Mucosa of descending colon (tissue), 3 donors: ENCODE results near the gene TBC1D2. TPM values are rescaled to one million over a fixed set of nuclear protein-coding genes. Genes with fewer than 3 reads are reported as not detected.

Experiments used
- ATAC-seq: fragments of 200-7000 bp; cut with Tn5 transposase; one replicate; pipeline ENCODE4 v1.9.1; 2020; ENCODE audit warnings: mild to moderate bottlenecking, moderate library complexity
- DNase-seq, 3 donors: peaks; one replicate each; pipeline ENCODE4 v3.0.0-alpha.2; 2020
- H3K36me3 ChIP-seq: fragments of 200-600 bp; one replicate; pipeline ENCODE4 v1.8.0; 2021; ENCODE audit warnings: low read depth, mild to moderate bottlenecking
- H3K4me1 ChIP-seq: fragments of 200-600 bp; one replicate; pipeline ENCODE4 v1.8.0; 2021; ENCODE audit warnings: low read depth, mild to moderate bottlenecking
- H3K4me3 ChIP-seq: fragments of 200-600 bp; one replicate; pipeline ENCODE4 v1.8.0; 2021; ENCODE audit warnings: mild to moderate bottlenecking
- H3K9me3 ChIP-seq: fragments of 200-600 bp; one replicate; pipeline ENCODE4 v1.8.0; 2021; ENCODE audit warnings: mild to moderate bottlenecking
- CTCF ChIP-seq: fragments of 200-600 bp; IDR thresholded peaks from one replicate; pipeline ENCODE4 v1.8.0; 2022; ENCODE audit warnings: antibody characterized with exemption, mild to moderate bottlenecking
- intact Hi-C, 2 donors: fragments of 100-400 bp; cut with DNase I in 1 of 2; cut with micrococcal nuclease in 1 of 2; formaldehyde crosslinking; loops; one replicate each; pipeline versions ENCODE4 v1.11.0 to v1.11.1; 2022; cut with DNase I, micrococcal nuclease
- total RNA-seq, 3 donors: library from RNA; stranded (reverse); fragmentation: NEBNext Ultra II Directional in 2 of 3; extraction: Animal tissue kit (Norgen Biotek cat#: 25700) in 2 of 3; gene quantifications; one replicate each; pipeline versions ENCODE4 v1.2.1 to v1.2.4, GENCODE V29; 2021 to 2023
- donor health status: DM: no; HTN: no; CAD: no; lungs with moderate emphysema.
- donor health status: DM: no; HTN: no; CAD: no.
- donor health status: DM: no; HTN: yes; CAD: no.

The TBC1D2 gene
- total RNA-seq, 3 donors from 2014 or later = 19.5 to 33.5 (median 26.9) TPM

- intact Hi-C loops = loop anchor here (5.0 kb wide), 1 partner anchor 55 kb away; no protein-coding TSS in a partner anchor
- ATAC-seq (no peak), DNase-seq (no peak)
- Histone ChIP-seq H3K36me3 (no peaks in the 10 kb centered on the region), H3K4me1 (peaks cover 7% of the 10 kb centered on the region), H3K9me3 (no peaks in the 10 kb centered on the region), H3K4me3 (no peak overlapping the region)
- no peak for TF ChIP-seq CTCF
Measured at GRCh38 chr9:98207606-98208005, 47.8 kb downstream of the TBC1D2 start.

- DNase-seq (no peak), ATAC-seq (no peak)
- no peaks in the 10 kb centered on the region for H3K36me3 ChIP-seq
- H3K9me3 ChIP-seq = no peaks in the 10 kb centered on the region
- H3K4me1 ChIP-seq = peaks cover 7% of the 10 kb centered on the region
- no peak for TF ChIP-seq CTCF
- no peak overlapping the region for H3K4me3 ChIP-seq
- intact Hi-C loops = loop anchor here (5.0 kb wide), 1 partner anchor 56 kb away; no protein-coding TSS in a partner anchor
Measured at GRCh38 chr9:98206754-98207153, 48.7 kb downstream of the TBC1D2 start.

GRCh38 chr9:98204692-98205091 is 50.8 kb downstream of the TBC1D2 start:
- intact Hi-C loops = loop anchor here (5.0 kb wide), 1 partner anchor 58 kb away; no protein-coding TSS in a partner anchor
- Histone ChIP-seq H3K36me3 (no peaks in the 10 kb centered on the region), H3K4me1 (peaks cover 7% of the 10 kb centered on the region)

GRCh38 chr9:98203153-98203552 is 52.3 kb downstream of the TBC1D2 start:
- TF ChIP-seq CTCF = no peak
- Histone ChIP-seq H3K4me1 (peaks cover 7% of the 10 kb centered on the region), H3K36me3 (no peaks in the 10 kb centered on the region), H3K9me3 (no peaks in the 10 kb centered on the region), H3K4me3 (no peak overlapping the region)
- DNase-seq (no peak), ATAC-seq (no peak)
- intact Hi-C loops = no loop called here

More at GRCh38 chr9:98204692-98205091, 50.8 kb downstream of the TBC1D2 start:
- no peak for ATAC-seq
- Histone ChIP-seq H3K9me3 (no peaks in the 10 kb centered on the region), H3K4me3 (no peak overlapping the region)
- no peak for TF ChIP-seq CTCF
- no peak for DNase-seq

GRCh38 chr9:98202252-98202651 is 53.2 kb downstream of the TBC1D2 start:
- H3K4me3 ChIP-seq = no peak overlapping the region
- no peak for DNase-seq
- no peak for TF ChIP-seq CTCF
- peaks cover 7% of the 10 kb centered on the region for H3K4me1 ChIP-seq
- ATAC-seq = no peak
- H3K36me3 ChIP-seq = no peaks in the 10 kb centered on the region
- H3K9me3 ChIP-seq = no peaks in the 10 kb centered on the region
- intact Hi-C loops = no loop called here

- Histone ChIP-seq H3K4me3 (no peak overlapping the region), H3K36me3 (no peaks in the 10 kb centered on the region), H3K4me1 (peaks cover 7% of the 10 kb centered on the region), H3K9me3 (no peaks in the 10 kb centered on the region)
- ATAC-seq (no peak), DNase-seq (no peak)
- no peak for TF ChIP-seq CTCF
- intact Hi-C loops = no loop called here
Measured at GRCh38 chr9:98201749-98202148, 53.7 kb downstream of the TBC1D2 start.
